WERI-Rb-1 (cell line): Measurements from ENCODE around the gene PLIN4.
"Not testable (repeated sequence)": the region's sequence is repeated elsewhere in the genome, so short reads cannot be mapped to it uniquely, and the experiment has no call there.

Experiments used
- DNase-seq: peaks from one replicate; pipeline ENCODE4 v3.0.0-alpha.2; 2020
- H3K27ac ChIP-seq: fragments of 250-450 bp; sonication (Bioruptor Pico); 2 replicates; pipeline ENCODE4 v1.5.1; 2020; ENCODE audit warnings: mild to moderate bottlenecking, moderate library complexity
- H3K27me3 ChIP-seq: fragments of 250-450 bp; sonication (Bioruptor Pico); 2 replicates; pipeline ENCODE4 v1.5.1; 2021; ENCODE audit warnings: mild to moderate bottlenecking, low read depth, moderate library complexity; ENCODE audit not compliant: insufficient read depth, severe bottlenecking
- H3K36me3 ChIP-seq: fragments of 250-450 bp; sonication (Bioruptor Pico); 2 replicates; pipeline ENCODE4 v1.5.1; 2020; ENCODE audit warnings: mild to moderate bottlenecking, moderate library complexity
- H3K4me3 ChIP-seq: 2 replicates; pipeline ENCODE4 v1.5.1; 2011; ENCODE audit warnings: low read depth, mild to moderate bottlenecking, control low read depth, low read length
- H3K9me3 ChIP-seq: fragments of 250-450 bp; sonication (Bioruptor Pico); 2 replicates; pipeline ENCODE4 v1.5.1; 2021; ENCODE audit warnings: mild to moderate bottlenecking, moderate library complexity; ENCODE audit not compliant: severe bottlenecking
- TF ChIP-seq, protein P1 (sequence below): IDR thresholded peaks from 2 replicates; pipeline ENCODE4 v1.5.1; 2011; ENCODE audit warnings: low read depth, mild to moderate bottlenecking, control low read depth, inconsistent platforms, low read length

Gene PLIN4

DNA sequence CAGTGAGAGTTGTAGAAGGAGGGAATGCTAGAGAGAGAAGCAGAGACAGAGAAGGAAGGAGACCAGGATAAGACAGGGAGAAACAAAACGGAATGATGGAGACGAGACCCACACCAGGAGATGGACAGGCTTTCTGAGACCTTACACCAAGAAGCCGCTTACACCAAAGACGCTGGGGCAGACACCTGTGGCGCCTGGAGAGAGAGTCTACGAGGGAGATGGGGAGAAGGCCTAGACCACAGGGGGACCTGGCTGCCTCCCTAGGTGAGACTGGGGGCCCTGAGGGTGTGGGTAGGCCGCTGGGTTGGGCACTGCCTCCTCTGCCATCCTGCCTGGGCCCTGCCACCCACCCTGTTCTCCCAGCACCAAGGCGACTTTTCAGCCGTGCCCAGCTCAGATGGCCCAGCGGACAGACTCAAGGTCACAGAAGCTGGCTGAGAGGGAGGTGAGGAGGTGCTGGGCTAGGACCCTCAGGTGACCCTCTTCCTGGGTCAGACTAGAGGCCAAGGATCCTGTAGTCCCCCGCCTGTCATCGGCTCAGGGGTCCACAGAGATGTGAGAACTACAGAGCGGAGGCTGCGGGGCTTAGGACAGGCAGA is 11.7 kb upstream of the PLIN4 start:
- H3K27me3 ChIP-seq, result no peaks in the 10 kb centered on the region
- DNase-seq, result no peak
- no peaks in the 10 kb centered on the region for H3K9me3 ChIP-seq
- no peak overlapping the region for H3K4me3 ChIP-seq
- H3K36me3 ChIP-seq, result no peaks in the 10 kb centered on the region
- no peak overlapping the region for H3K27ac ChIP-seq
- TF ChIP-seq, protein P1, sequence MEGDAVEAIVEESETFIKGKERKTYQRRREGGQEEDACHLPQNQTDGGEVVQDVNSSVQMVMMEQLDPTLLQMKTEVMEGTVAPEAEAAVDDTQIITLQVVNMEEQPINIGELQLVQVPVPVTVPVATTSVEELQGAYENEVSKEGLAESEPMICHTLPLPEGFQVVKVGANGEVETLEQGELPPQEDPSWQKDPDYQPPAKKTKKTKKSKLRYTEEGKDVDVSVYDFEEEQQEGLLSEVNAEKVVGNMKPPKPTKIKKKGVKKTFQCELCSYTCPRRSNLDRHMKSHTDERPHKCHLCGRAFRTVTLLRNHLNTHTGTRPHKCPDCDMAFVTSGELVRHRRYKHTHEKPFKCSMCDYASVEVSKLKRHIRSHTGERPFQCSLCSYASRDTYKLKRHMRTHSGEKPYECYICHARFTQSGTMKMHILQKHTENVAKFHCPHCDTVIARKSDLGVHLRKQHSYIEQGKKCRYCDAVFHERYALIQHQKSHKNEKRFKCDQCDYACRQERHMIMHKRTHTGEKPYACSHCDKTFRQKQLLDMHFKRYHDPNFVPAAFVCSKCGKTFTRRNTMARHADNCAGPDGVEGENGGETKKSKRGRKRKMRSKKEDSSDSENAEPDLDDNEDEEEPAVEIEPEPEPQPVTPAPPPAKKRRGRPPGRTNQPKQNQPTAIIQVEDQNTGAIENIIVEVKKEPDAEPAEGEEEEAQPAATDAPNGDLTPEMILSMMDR, result no peak

DNA sequence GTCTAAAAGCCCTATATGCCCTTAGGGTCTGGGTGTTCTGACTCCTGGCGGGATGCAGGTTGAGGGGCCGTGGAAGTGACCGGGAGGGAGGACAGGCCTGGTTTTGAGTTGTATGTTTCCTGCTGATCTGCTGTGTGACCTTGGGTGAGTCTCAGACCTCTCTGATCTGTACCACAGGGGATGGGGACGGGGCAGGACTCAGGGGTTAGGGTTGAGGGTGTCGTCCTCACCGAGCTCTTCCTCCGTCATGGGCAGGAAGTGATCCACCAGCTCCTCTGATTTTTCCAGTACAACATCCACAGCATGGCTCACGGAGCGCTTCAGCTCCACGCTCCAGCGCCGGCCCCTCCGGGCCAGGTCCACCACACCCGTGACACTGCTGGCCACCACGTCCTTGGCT is 10.6 kb upstream of the PLIN4 start:
- Histone ChIP-seq H3K36me3 (no peaks in the 10 kb centered on the region; the same call in 1 of the 2 replicates), H3K4me3 (no peak overlapping the region), H3K9me3 (no peaks in the 10 kb centered on the region), H3K27ac (no peak overlapping the region), H3K27me3 (no peaks in the 10 kb centered on the region)
- TF ChIP-seq, protein P1, result no peak
- DNase-seq, result no peak

DNA sequence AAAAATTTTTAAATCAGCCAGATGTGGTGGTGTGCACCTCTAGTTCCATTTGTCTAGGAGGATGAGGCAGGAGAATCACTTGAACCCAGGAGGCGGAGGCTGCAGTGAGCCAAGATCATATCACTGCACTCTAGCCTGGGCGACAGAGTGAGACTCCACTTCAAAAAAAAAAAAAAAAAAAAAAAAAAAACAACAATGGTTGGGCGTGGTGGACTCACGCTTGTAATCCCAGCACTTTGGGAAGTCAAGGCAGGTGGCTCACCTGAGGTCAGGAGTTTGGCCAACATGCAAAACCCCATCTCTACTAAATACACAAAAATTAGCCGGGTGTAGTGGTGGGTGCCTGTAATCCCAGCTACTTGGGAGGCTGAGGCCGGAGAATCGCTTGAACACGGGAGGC is 9.1 kb upstream of the PLIN4 start:
- H3K36me3 ChIP-seq, DNase-seq, H3K4me3 ChIP-seq, H3K27ac ChIP-seq, H3K9me3 ChIP-seq, H3K27me3 ChIP-seq: not testable (repeated sequence)

DNA sequence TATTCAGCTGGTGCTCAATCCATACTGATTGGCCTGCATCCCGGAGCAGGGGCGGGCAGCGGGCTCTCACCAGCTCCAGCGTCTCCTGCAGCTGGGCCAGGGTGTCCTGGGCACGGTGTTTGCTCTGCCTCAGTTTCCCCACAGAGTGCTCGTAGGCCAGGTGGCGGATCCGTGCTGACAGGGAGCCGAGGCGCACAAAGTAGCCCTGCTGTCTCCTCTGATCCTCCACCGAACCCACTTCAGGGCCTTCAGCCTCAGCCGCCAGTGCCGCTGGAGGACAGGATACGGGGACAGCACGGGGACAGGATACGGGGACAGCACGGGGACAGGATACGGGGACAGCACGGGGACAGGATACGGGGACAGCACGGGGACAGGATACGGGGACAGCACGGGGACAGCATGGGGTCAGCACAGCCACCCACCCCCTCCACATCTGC is 7.3 kb upstream of the PLIN4 start:
- no peaks in the 10 kb centered on the region for H3K27me3 ChIP-seq
- no peak for DNase-seq
- no peaks in the 10 kb centered on the region for H3K9me3 ChIP-seq
- TF ChIP-seq, protein P1, result no peak
- no peak overlapping the region for H3K4me3 ChIP-seq
- no peak overlapping the region for H3K27ac ChIP-seq
- H3K36me3 ChIP-seq, result no peaks in the 10 kb centered on the region; the same call in 1 of the 2 replicates

DNA sequence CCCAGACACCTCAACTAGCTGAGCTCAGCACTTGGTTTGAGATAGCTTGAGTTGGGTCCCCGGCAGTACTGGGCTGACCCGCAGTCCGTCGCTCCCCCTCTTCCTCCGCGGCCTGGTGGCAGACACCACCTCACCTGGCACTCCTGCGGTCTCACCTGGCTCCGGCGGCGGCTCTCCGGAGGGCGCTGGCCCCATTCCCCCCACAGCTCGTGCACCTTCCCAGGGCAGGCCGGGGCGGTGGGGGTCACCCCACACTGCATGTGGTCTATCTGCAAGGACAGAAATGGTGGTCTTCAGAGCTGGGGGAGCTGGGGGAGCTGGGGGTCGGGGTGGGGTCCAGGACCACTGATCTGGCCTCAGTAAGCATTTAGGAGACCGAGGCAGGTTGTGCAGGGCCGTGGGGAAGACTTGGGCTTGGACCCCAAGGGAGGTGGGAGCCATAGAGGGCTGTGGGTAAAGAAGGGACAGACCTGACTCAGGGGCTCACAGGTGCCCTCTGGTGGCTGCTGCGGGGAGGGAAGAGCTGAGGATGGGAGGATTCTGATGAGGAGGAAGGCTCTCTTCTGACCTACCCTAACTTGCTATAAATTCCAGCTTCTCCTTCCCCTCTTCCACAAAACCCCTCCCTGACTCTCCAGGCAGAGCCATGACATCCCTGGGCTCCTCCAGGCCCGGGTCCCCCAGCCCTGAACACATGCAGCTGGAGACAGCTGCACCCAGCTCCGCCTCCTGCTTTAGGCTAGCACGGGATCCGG is 6.7 kb upstream of the PLIN4 start:
- Histone ChIP-seq H3K36me3 (no peaks in the 10 kb centered on the region; the same call in 1 of the 2 replicates), H3K9me3 (no peaks in the 10 kb centered on the region), H3K4me3 (no peak overlapping the region), H3K27ac (no peak overlapping the region), H3K27me3 (no peaks in the 10 kb centered on the region)
- peak; percentile 69 for DNase-seq
- TF ChIP-seq, protein P1, result peak; percentile 94

DNA sequence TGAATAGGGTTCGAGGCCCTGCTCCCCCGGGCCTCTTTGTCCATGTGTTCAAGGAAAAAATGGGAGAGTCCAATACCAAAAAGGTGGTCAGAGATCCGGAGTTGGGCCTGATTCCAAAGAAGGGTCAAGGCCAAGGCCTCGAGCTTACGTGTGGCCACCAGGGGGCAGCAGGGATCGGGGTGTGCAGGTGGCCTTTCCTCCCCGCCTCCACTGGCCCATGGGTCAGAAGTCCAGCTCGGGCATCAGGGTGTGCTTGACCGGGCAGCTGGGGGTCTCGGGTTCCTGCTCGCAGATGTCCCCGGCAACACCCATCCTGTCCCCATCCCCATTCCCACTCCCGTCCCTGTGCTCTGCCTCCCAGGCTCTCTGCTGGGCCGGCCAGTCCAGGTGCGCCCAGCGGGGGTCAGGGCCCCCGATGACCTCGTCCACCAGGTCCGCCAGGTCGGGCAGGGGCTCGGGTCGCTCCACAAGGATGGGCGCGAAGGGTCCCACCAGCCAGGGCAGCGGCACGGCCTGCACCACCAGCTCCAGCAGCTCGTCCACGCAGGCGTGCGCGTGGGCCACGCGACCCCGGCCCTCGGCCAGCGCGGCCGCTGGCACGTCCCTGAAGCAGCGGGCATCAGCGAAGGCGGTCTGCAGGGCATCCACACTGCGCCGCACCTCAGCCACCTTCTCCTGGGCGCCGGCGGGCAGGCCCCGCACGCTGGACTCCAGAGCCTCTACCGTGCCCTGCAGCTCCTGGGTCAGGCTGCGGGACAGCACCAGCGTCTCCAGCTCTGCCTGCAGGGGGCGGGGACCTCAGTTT is 5.2 kb upstream of the PLIN4 start:
- Histone ChIP-seq H3K36me3 (no peaks in the 10 kb centered on the region; the same call in 1 of the 2 replicates), H3K27ac (no peak overlapping the region), H3K4me3 (no peak overlapping the region), H3K9me3 (peaks cover 2% of the 10 kb centered on the region), H3K27me3 (no peaks in the 10 kb centered on the region)
- peak; percentile 68 for DNase-seq
- TF ChIP-seq, protein P1, result peak; percentile 97
